ENCODE measurements around the gene PROZ.

The PROZ gene

GRCh38 chr13:113141601-113141970 is 16.9 kb upstream of the PROZ start:
- DNase-seq = no peak

GRCh38 chr13:113142876-113143275 is 15.6 kb upstream of the PROZ start:
- DNase-seq = no peak

- no peak for DNase-seq
Observed at GRCh38 chr13:113143466-113144254, 14.8 kb upstream of the PROZ start.

- no peak for DNase-seq
Observed at GRCh38 chr13:113144255-113144629, 14.2 kb upstream of the PROZ start.

- DNase-seq = no peak
Observed at GRCh38 chr13:113145496-113145895, 13.0 kb upstream of the PROZ start.

- DNase-seq = no peak
Observed at GRCh38 chr13:113145911-113146598, 12.4 kb upstream of the PROZ start.

- DNase-seq = no peak
Observed at GRCh38 chr13:113146750-113147149, 11.7 kb upstream of the PROZ start.

GRCh38 chr13:113147206-113147605 is 11.2 kb upstream of the PROZ start:
- no peak for DNase-seq

- DNase-seq = no peak
Observed at GRCh38 chr13:113148407-113148806, 10.0 kb upstream of the PROZ start.

GRCh38 chr13:113148940-113149503 is 9.4 kb upstream of the PROZ start:
- DNase-seq = no peak

- no peak for DNase-seq
Observed at GRCh38 chr13:113149711-113150549, 8.5 kb upstream of the PROZ start.

- DNase-seq = no peak
Observed at GRCh38 chr13:113150550-113151365, 7.7 kb upstream of the PROZ start.

- no peak for DNase-seq
Observed at GRCh38 chr13:113151745-113152690, 6.4 kb upstream of the PROZ start.

- no peak for DNase-seq
Observed at GRCh38 chr13:113152691-113152983, 5.8 kb upstream of the PROZ start.

- DNase-seq = peak; percentile 84
Observed at GRCh38 chr13:113152984-113153809, 5.3 kb upstream of the PROZ start.

GRCh38 chr13:113153810-113154748 is 4.4 kb upstream of the PROZ start:
- DNase-seq = peak; percentile 61

GRCh38 chr13:113155201-113155600 is 3.2 kb upstream of the PROZ start:
- no peak for DNase-seq

GRCh38 chr13:113155982-113156655 is 2.3 kb upstream of the PROZ start:
- no peak for DNase-seq
